ENCODE results near the gene KIF26B. TPM values are rescaled to one million over a fixed set of nuclear protein-coding genes. Genes with fewer than 3 reads are reported as not detected.
A peak's percentile ranks its signal among the peaks of the same experiment; 100 is the strongest.

KIF26B gene
- polyA plus RNA-seq, 1 of the 3 experiments (the other 2 are of a cell fraction) = 2.6 TPM

- TF ChIP-seq ELF1 (IDR thresholded peaks at IDR 0.05) (no peak), POLR2AphosphoS5 (IDR thresholded peaks at IDR 0.05; ENCODE audit: low read depth, low read length) (no peak), TEAD4 (IDR thresholded peaks at IDR 0.05; ENCODE audit: borderline replicate concordance, insufficient read depth) (no peak), IRF3 (IDR thresholded peaks at IDR 0.05; ENCODE audit: low read depth, low read length) (no peak)
These were observed 563.3 kb downstream of the KIF26B start (continued) for GRCh38 chr1:245718123-245718522.

- no peak for DNase-seq
- Histone ChIP-seq H3K27ac (ENCODE audit: low read depth in 2 of 2, low read length in 1 of 2) (no peak overlapping the region), H4K20me1 (ENCODE audit: insufficient read depth) (no peaks in the 10 kb centered on the region), H3K4me3 (ENCODE audit: low read depth in 2 of 2, low read length in 1 of 2) (no peak overlapping the region), H3K4me1 (ENCODE audit: control insufficient read depth in 1 of 2, insufficient read depth in 2 of 2, low read depth in 1 of 2, low read length in 1 of 2) (peaks cover 3 to 14% of the 10 kb centered on the region in 2 experiments; a peak in 2 of 4 replicates), H3K27me3 (ENCODE audit: insufficient read depth) (no peaks in the 10 kb centered on the region), H3K9me3 (no peaks in the 10 kb centered on the region), H3K36me3 (replicated peaks in 1 of 2; ENCODE audit: control insufficient read depth in 1 of 2, insufficient read depth in 2 of 2, low read length in 1 of 2) (no peaks in the 10 kb centered on the region), H3K4me2 (no peak overlapping the region), H3K79me2 (ENCODE audit: insufficient read depth) (no peaks in the 10 kb centered on the region), H2AFZ (ENCODE audit: low read depth) (no peak overlapping the region), H3K9ac (no peak overlapping the region), H3F3A (replicated peaks; ENCODE audit: insufficient read depth) (no peaks in the 10 kb centered on the region), H3K9me2 (no peaks in the 10 kb centered on the region)
- POLR2A ChIA-PET = no interaction called here
- WGBS (ENCODE audit: low lambda C conversion rate) = 88% methylated on average over 4 of the region's 4 CpGs
- CTCF ChIA-PET = no interaction called here
- TF ChIP-seq FOXJ3 (CRISPR knock-in tag; IDR thresholded peaks at IDR 0.05) = no peak
- TF ChIP-seq JUND (IDR thresholded peaks at IDR 0.05) = no peak
- TF ChIP-seq USF1 (IDR thresholded peaks at IDR 0.05; ENCODE audit: borderline replicate concordance, low read depth) = no peak
- no peak for TF ChIP-seq RXRA (IDR thresholded peaks at IDR 0.05; ENCODE audit: borderline replicate concordance, low read depth)
- TF ChIP-seq TEAD4 (IDR thresholded peaks at IDR 0.05; ENCODE audit: borderline replicate concordance, insufficient read depth) = no peak
- TF ChIP-seq EP300 (IDR thresholded peaks at IDR 0.05; ENCODE audit: borderline replicate concordance in 1 of 2, low read depth in 1 of 2, low read length in 1 of 2) = no peak
- TF ChIP-seq EZH2phosphoT487 (IDR thresholded peaks at IDR 0.05; ENCODE audit: borderline replicate concordance, low read depth) = no peak
- TF ChIP-seq FOXM1 (IDR thresholded peaks at IDR 0.05; ENCODE audit: low read depth) = no peak
- no peak for TF ChIP-seq RFX5 (IDR thresholded peaks at IDR 0.05; ENCODE audit: low read length)
These were observed 564.2 kb downstream of the KIF26B start for GRCh38 chr1:245718951-245719350.

GRCh38 chr1:245721488-245721887, 566.7 kb downstream of the KIF26B start:
- ChIA-PET CTCF (interaction anchor here (1.1 to 1.2 kb wide), 2 partner anchors 15 to 94 kb away, joined by 3 to 4 read pairs; no protein-coding TSS in a partner anchor), POLR2A (no interaction called here)
- Histone ChIP-seq H3K27ac (ENCODE audit: low read depth in 2 of 2, low read length in 1 of 2) (no peak overlapping the region), H3K9me3 (no peaks in the 10 kb centered on the region), H2AFZ (ENCODE audit: low read depth) (no peak overlapping the region), H3F3A (replicated peaks; ENCODE audit: insufficient read depth) (no peaks in the 10 kb centered on the region), H3K4me3 (ENCODE audit: low read depth in 2 of 2, low read length in 1 of 2) (no peak overlapping the region), H3K9ac (no peak overlapping the region), H3K4me1 (ENCODE audit: control insufficient read depth in 1 of 2, insufficient read depth in 2 of 2, low read depth in 1 of 2, low read length in 1 of 2) (peaks cover 0 to under 1% of the 10 kb centered on the region in 2 experiments; a peak in 1 of 4 replicates), H4K20me1 (ENCODE audit: insufficient read depth) (no peaks in the 10 kb centered on the region), H3K4me2 (no peak overlapping the region), H3K9me2 (no peaks in the 10 kb centered on the region), H3K79me2 (ENCODE audit: insufficient read depth) (no peaks in the 10 kb centered on the region), H3K27me3 (ENCODE audit: insufficient read depth) (no peaks in the 10 kb centered on the region), H3K36me3 (replicated peaks in 1 of 2; ENCODE audit: control insufficient read depth in 1 of 2, insufficient read depth in 2 of 2, low read length in 1 of 2) (no peaks in the 10 kb centered on the region)
- 30% methylated on average over 4 of the region's 4 CpGs for WGBS (ENCODE audit: low lambda C conversion rate)
- DNase-seq = no peak
- TF ChIP-seq SIN3A (IDR thresholded peaks at IDR 0.05; ENCODE audit: borderline replicate concordance, low read depth, low read length) (no peak), CHD2 (IDR thresholded peaks at IDR 0.05; ENCODE audit: low read length, partially characterized antibody) (no peak), FOXM1 (IDR thresholded peaks at IDR 0.05; ENCODE audit: low read depth) (no peak), POLR2AphosphoS5 (IDR thresholded peaks at IDR 0.05; ENCODE audit: low read depth, low read length) (no peak), CTCF (IDR thresholded peaks at IDR 0.05) (no peak), USF1 (IDR thresholded peaks at IDR 0.05; ENCODE audit: borderline replicate concordance, low read depth) (no peak), REST (IDR thresholded peaks at IDR 0.05; ENCODE audit: low read depth, low read length) (peak; percentile 59; the same call in 1 of the 2 replicates)

All from SK-N-SH (cell line).